OCI-LY7 (cell line): Measurements from ENCODE around the gene MYH11. TPM values are rescaled to one million over a fixed set of nuclear protein-coding genes. Genes with fewer than 3 reads are reported as not detected.

Experiments
- BruUV-seq: library from RNA; stranded (reverse); fragments of 400-500 nt; replicated peaks from 2 replicates; lab custom pipeline; 2021; lab: Mats Ljungman, UMichigan
- CTCF ChIA-PET: fragments of 300-600 bp; sonication (Branson Sonifier 250); formaldehyde crosslinking; loops from one replicate; lab custom pipeline; 2022; ENCODE audit warnings: antibody characterized with exemption; ENCODE audit not compliant: unreplicated experiment; lab: Charles Lee
- POLR2A ChIA-PET: fragments of 300-600 bp; sonication (Branson Sonifier 250); formaldehyde crosslinking; loops from one replicate; lab custom pipeline; 2022; ENCODE audit warnings: antibody characterized with exemption; lab: Charles Lee
- DNase-seq: peaks from one replicate; pipeline ENCODE4 v3.0.0-alpha.2; 2015; ENCODE audit warnings: low spot score
- H2AFZ ChIP-seq: fragments of 200-600 bp; sonication (generic), shearing (Covaris generic); 2 replicates; pipeline ENCODE4 v1.6.1; 2014; ENCODE audit warnings: mild to moderate bottlenecking, antibody characterized with exemption, low read length, moderate library complexity
- H3K27ac ChIP-seq: fragments of 200-600 bp; sonication (generic); 2 replicates; pipeline ENCODE4 v1.5.1; 2014; ENCODE audit warnings: mixed run types, low read depth, mild to moderate bottlenecking, moderate library complexity, low read length, inconsistent platforms; ENCODE audit not compliant: poor library complexity, severe bottlenecking
- H3K36me3 ChIP-seq: fragments of 200-600 bp; sonication (generic); 2 replicates; pipeline ENCODE4 v1.6.1; 2014; ENCODE audit warnings: mild to moderate bottlenecking, antibody characterized with exemption, low read length, moderate library complexity, mixed read lengths; ENCODE audit not compliant: insufficient read depth
- H3K4me1 ChIP-seq: fragments of 200-600 bp; sonication (generic); 2 replicates; pipeline ENCODE4 v1.5.1; 2014; ENCODE audit warnings: mild to moderate bottlenecking, low read length; ENCODE audit not compliant: insufficient read depth, poor library complexity, severe bottlenecking
- H3K4me2 ChIP-seq: fragments of 200-600 bp; sonication (generic); 2 replicates; pipeline ENCODE4 v1.6.1; 2014; ENCODE audit warnings: mild to moderate bottlenecking, low read length
- H3K4me3 ChIP-seq: fragments of 200-600 bp; sonication (generic); 2 replicates; pipeline ENCODE4 v1.5.1; 2014; ENCODE audit warnings: mild to moderate bottlenecking, low read depth, low read length; ENCODE audit not compliant: poor library complexity, severe bottlenecking
- H3K79me2 ChIP-seq: fragments of 200-600 bp; sonication (generic); 2 replicates; pipeline ENCODE4 v1.6.1; 2016; ENCODE audit warnings: low read depth, mild to moderate bottlenecking, low read length, moderate library complexity, mixed read lengths; ENCODE audit not compliant: insufficient read depth
- H3K9me2 ChIP-seq: fragments of 200-600 bp; sonication (generic); 2 replicates; pipeline ENCODE4 v1.6.1; 2016; ENCODE audit warnings: mild to moderate bottlenecking, low read length, mixed read lengths; ENCODE audit not compliant: insufficient read depth
- H3K9me3 ChIP-seq: fragments of 200-600 bp; sonication (generic); 2 replicates; pipeline ENCODE4 v1.6.1; 2014; ENCODE audit warnings: mild to moderate bottlenecking, mixed run types, low read length, mixed read lengths
- H4K20me1 ChIP-seq: fragments of 200-600 bp; sonication (generic); 2 replicates; pipeline ENCODE4 v1.6.1; 2014; ENCODE audit warnings: mild to moderate bottlenecking, antibody characterized with exemption, low read length, moderate library complexity, mixed read lengths; ENCODE audit not compliant: insufficient read depth
- EZH2phosphoT487 ChIP-seq: fragments of 200-600 bp; sonication (generic); IDR thresholded peaks from 2 replicates; pipeline ENCODE4 v1.6.1; 2018; ENCODE audit warnings: low read depth, borderline replicate concordance, mild to moderate bottlenecking, mixed run types, antibody characterized with exemption, low read length, moderate library complexity, mixed read lengths
- intact Hi-C: fragments of 100-400 bp; cut with micrococcal nuclease; formaldehyde crosslinking; loops from one replicate; pipeline ENCODE4 v1.10.0; 2022; ENCODE audit not compliant: unreplicated experiment
- total RNA-seq, 2 experiments: library from RNA; depleted of rRNA in 1 of 2; stranded (reverse); fragments of >200 nt in 1 of 2; shearing (Covaris generic) in 1 of 2; gene quantifications; 2 replicates each; pipeline ENCODE4 v1.2.3, GENCODE V29; 2014 to 2022
- TF ChIP-seq, protein P1 (sequence below): fragments of 200-600 bp; sonication (generic); conservative IDR thresholded peaks from 2 replicates; pipeline ENCODE4 v1.5.1; 2014; ENCODE audit warnings: mild to moderate bottlenecking, antibody characterized with exemption, low read length, moderate library complexity, mixed read lengths

MYH11 gene
- total RNA-seq, 2 experiments from 2014 or later, result 5.7 to 33.8 TPM

- peak overlapping the region; percentile 73 for H3K4me3 ChIP-seq
- no peaks in the 10 kb centered on the region for H3K9me3 ChIP-seq
- no peak for TF ChIP-seq EZH2phosphoT487
- TF ChIP-seq, protein P1, sequence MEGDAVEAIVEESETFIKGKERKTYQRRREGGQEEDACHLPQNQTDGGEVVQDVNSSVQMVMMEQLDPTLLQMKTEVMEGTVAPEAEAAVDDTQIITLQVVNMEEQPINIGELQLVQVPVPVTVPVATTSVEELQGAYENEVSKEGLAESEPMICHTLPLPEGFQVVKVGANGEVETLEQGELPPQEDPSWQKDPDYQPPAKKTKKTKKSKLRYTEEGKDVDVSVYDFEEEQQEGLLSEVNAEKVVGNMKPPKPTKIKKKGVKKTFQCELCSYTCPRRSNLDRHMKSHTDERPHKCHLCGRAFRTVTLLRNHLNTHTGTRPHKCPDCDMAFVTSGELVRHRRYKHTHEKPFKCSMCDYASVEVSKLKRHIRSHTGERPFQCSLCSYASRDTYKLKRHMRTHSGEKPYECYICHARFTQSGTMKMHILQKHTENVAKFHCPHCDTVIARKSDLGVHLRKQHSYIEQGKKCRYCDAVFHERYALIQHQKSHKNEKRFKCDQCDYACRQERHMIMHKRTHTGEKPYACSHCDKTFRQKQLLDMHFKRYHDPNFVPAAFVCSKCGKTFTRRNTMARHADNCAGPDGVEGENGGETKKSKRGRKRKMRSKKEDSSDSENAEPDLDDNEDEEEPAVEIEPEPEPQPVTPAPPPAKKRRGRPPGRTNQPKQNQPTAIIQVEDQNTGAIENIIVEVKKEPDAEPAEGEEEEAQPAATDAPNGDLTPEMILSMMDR, result no peak
- no peak for DNase-seq
- H3K27ac ChIP-seq, result peak overlapping the region; percentile 96
- H3K79me2 ChIP-seq, result peaks cover 14% of the 10 kb centered on the region
- no peaks in the 10 kb centered on the region for H3K9me2 ChIP-seq
- POLR2A ChIA-PET, result interaction anchor here (0.6 to 1.5 kb wide), 4 partner anchors 11 to 250 kb away, joined by 3 to 6 read pairs (median 3); partner anchors contain the start of gene CEP20
- intact Hi-C loops, result loop anchor here (2.0 kb wide), 1 partner anchor 250 kb away; no protein-coding TSS in a partner anchor
- BruUV-seq, result TSS peak; percentile 84
- H3K4me2 ChIP-seq, result peak overlapping the region; percentile 96
- no peaks in the 10 kb centered on the region for H4K20me1 ChIP-seq
- CTCF ChIA-PET, result no interaction called here
- H3K4me1 ChIP-seq, result peaks cover 71% of the 10 kb centered on the region
- peak overlapping the region; percentile 44; the same call in 1 of the 2 replicates for H2AFZ ChIP-seq
- no peaks in the 10 kb centered on the region for H3K36me3 ChIP-seq
Observed at GRCh38 chr16:15854906-15855703, 1.7 kb downstream of the MYH11 start.

- intact Hi-C loops, result loop anchor here (2.0 kb wide), 1 partner anchor 251 kb away; no protein-coding TSS in a partner anchor
- Histone ChIP-seq H4K20me1 (no peaks in the 10 kb centered on the region), H3K79me2 (peaks cover 14% of the 10 kb centered on the region), H3K9me2 (no peaks in the 10 kb centered on the region), H2AFZ (peak overlapping the region; percentile 57; the same call in 1 of the 2 replicates), H3K27ac (peak overlapping the region; percentile 96), H3K9me3 (no peaks in the 10 kb centered on the region), H3K4me3 (peak overlapping the region; percentile 16), H3K4me2 (peak overlapping the region; percentile 96), H3K4me1 (peaks cover 71% of the 10 kb centered on the region), H3K36me3 (no peaks in the 10 kb centered on the region)
- CTCF ChIA-PET, result no interaction called here
- no peak for TF ChIP-seq EZH2phosphoT487
- TF ChIP-seq, protein P1, result no peak
- POLR2A ChIA-PET, result interaction anchor here (1.5 kb wide), 1 partner anchor 35 kb away, joined by 6 read pairs; the partner anchor contains the start of gene CEP20
- no TSS peak for BruUV-seq
- DNase-seq, result peak; percentile 24
Observed at GRCh38 chr16:15854061-15854460, 2.8 kb downstream of the MYH11 start.
